Globus pallidus (tissue), 1 donor: ENCODE results near the gene HERC3.

ENCODE experiments used
- DNase-seq: peaks from one replicate; pipeline ENCODE4 v3.0.0-alpha.2; 2015; ENCODE audit warnings: low spot score

The HERC3 gene

DNA sequence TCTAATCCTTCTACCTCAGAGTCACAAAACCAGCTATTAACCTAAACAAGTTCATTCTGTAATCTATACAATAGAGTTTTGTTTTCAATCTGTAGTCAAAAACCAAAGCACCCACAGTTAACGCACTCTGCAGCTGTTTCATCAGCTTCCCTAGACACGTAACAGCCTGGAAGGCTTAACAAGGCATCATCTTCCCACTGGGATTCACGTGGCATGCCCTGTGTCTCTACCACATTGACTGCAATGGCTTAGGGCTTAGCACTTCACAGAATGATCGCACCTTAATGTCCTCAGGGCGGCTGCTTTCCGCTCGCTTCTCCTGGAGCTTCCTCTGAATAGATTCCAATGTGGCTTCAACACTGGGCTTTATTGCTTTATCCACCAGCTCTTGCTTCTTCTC is 155.1 kb downstream of the HERC3 start:
- no peak for DNase-seq

DNA sequence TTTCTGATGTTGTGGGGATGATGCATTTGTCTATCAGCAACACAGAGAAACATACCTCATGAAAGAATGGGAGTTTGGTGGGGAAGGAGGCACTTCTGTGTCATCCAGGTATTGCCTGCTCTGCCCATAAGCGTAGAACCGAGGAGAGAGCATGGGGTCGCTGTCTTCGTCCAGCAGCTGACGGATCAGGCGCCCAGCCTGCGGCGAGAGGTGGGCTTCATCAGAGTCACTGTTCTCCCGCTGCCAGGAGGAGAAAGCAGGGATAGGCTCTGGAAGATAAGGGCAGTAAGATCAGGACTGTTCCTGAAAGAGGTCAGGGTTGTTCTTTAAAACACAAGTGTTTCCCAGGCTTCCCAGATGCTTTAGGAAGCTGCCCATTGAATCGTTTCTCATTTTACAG is 158.1 kb downstream of the HERC3 start:
- no peak for DNase-seq

DNA sequence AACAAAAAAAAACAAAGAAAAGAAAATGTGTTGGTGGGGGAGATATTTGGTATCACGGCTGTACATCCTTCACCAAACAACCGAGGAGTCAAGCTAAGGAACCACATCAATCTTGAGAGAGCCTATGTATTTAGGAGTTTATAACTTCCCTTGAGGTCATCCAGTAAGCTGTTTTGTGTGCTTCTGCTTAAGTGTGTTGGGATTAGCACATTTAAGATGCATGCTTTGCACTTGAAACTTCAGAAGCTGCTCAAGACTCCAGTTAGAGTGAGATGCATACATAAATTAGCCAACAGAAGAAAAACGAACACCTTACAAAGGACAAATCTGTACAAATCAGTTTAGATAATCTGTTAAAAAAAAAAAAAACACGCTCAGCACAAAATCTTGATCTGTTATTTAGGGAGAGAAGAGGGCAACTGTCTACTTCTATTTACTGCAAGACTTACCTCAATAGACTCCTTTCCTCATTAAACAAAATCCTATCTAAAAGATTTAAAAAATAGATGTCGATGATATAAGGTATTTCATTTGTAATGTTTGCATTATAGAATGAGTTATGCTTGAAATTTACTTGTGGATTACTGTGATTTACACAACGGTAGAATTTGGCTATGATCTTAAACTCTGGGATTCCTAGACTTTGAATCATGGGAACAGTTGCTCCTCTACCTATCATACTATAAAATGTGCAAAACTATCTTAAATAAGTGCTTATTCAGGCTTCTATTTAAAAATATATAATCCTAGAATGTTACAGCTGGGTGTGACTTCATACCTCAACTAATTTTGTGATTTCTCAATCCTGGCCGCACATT is 159.2 kb downstream of the HERC3 start:
- no peak for DNase-seq

DNA sequence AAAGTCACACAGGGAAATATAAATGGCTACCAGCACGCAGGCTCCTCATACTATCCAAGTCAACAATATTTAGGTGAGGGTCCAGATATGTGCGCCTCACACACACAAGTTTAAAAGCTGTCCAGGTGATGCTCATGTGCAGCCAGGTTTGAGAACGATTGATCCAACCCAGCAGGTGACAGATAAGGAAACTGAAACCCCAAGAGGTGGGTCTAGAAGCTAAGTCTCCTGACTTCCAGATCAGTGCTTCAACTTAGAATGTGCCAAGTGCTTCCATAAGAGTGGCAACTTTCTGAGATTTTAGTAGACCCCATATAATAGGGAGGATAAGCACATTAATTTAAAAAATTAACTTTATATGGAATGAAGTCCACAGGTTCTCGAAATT is 159.8 kb downstream of the HERC3 start:
- no peak for DNase-seq

DNA sequence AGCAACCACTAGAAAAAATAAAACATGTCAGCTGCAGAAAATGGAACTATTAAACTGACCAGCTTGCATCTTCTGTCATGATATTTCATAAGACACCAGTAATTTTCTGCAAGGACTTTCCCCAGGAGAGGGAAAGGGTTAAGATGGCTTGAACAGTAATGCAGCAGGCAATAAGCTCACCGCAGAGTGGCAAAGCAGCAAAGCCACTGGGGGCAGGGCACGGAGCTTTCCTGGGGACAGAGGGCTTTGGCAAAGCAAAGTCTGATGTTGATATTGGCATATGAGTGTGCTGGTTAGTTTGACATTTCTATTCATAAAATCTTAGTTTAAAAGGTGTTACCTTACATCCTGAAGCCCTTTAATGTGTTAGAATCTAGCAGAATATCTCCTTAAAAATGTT is 160.5 kb downstream of the HERC3 start:
- no peak for DNase-seq

DNA sequence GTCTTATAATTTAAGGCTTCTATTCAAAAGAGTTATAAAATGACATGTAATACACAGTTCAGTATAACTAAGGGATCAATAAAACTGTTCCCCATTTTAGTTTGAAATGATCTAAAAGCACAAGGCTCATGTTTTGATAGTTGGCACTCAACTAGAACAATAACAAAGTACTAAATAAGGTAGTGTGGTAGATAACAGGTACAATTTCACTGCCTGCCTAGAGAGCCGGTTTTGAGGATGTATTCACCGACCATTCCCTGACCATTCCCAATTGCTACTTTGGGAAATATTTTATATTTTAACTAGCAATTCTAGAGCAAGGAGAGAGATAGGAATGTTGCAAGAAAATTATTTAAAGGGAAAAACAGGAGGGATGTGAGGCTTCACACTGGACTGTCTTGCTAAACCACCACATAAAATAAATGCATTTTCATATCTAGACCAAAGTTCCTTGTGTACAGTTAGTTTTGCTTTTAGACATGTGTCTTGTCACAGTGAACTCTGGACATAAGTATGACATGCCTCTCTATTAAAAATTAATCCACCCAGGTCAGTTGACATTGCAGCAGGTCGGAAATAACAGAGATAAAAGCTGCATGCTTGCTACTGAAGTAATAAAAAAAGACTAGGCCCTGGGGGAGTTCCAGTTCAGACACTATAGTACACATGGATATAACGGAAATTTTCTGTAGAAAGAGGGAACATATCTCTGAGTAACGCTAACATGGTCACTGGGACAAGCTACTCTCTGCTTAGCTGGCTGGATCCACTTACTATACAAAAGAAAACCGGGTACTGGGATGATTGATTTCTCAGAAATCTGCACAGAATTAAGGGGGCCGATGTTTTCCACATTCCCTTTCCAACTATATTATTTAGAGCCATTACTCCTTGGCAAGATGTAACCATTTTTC is 161.6 kb downstream of the HERC3 start:
- DNase-seq, result no peak

DNA sequence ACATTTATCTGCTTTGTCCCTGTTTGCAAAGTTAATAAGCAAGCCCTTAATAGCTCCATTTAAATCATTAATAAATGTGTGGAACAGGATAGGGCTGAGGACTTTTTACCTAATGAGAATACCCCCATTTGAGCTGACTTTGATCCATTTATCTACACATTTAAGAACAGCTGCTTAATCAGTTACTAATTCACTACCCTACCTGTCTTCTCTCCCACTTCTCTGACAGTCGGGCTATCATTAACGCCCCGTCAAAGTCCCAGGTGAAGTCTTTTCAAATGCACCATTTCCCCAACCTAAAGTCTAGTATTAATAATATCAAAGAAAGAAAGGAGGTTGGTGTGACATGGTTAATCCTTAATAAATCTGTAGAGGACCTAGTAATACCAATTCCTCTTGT is 162.5 kb downstream of the HERC3 start:
- no peak for DNase-seq

DNA sequence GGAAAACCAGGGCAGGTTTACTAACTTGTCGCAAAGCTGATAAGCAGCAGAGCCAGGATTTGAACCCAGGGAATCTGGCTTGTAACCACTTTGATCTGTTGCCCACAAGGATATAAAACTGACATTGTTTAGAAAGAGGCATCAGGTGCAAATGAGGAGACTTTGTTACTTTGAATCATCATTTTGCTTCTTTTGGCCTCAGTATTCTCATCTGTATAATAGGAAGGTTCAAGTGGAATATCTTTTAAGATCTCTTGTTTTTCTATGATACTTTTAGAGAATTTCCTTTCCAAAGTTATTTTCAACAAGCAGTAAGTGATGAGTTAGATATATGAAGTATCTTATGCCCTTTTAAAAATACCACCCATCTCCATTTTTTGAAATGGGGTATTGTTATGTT is 163.2 kb downstream of the HERC3 start:
- DNase-seq, result no peak

DNA sequence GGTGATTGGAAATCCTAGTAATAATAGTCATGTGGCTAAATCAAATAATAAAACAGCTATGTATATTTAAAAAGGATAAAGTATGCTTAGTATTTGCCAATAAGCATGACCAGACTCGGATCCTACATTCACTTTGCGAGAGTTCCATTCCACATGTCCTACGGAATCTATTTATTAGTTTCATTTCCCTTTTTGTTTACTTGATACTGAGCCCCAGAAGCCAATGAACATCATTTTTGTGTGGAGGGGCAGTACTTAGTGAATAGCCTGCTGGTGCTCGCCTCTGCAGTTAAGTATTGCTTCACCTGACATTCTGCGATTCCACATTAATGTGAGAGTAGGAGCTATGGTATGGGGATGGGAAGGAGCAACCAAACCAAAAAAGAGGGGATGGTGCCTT is 163.9 kb downstream of the HERC3 start:
- no peak for DNase-seq

DNA sequence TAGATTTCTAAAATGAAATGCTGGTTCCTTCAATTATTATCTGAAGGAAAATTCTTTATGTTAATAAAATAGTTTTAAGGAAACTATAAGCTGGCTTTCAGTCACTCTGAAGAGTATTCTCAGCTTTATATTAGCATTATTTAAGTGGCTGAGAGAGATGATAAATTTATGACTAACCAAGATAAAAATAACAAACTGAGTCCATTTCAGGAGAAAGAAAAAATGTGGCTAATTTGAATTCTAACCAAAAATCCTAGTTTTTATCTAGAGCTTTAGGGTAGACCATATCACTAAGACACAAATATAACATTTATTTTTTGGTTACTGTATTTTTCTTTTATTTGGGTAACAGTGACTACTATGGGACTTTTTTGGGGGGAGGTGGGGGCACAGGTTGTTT is 164.8 kb downstream of the HERC3 start:
- no peak for DNase-seq

DNA sequence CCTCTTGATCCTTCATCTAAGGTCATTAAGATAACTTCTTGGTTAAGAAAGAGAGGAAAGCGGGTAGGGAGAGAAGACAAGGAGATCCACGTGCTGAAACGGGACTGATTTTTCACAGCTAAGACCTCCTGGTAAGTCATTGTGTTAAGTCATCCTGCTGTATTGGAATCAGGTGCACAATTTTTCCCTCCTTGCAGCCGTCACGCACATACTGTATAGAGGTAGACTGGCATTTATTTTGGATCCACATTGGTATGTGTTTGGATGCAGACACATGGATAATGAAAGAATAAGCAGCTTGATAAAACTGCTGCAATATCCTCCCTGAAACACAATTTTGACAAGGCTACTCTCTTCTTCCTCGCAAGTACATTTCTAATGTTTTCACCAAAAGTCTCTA is 165.5 kb downstream of the HERC3 start:
- no peak for DNase-seq
